GM21786 (cell line): Measurements from ENCODE around the gene PTPN1.

ENCODE experiments used
- ATAC-seq: cut with Tn5 transposase; IDR thresholded peaks from one replicate; pipeline ENCODE4 v1.9.1; 2021; ENCODE audit not compliant: unreplicated experiment

Gene PTPN1

DNA sequence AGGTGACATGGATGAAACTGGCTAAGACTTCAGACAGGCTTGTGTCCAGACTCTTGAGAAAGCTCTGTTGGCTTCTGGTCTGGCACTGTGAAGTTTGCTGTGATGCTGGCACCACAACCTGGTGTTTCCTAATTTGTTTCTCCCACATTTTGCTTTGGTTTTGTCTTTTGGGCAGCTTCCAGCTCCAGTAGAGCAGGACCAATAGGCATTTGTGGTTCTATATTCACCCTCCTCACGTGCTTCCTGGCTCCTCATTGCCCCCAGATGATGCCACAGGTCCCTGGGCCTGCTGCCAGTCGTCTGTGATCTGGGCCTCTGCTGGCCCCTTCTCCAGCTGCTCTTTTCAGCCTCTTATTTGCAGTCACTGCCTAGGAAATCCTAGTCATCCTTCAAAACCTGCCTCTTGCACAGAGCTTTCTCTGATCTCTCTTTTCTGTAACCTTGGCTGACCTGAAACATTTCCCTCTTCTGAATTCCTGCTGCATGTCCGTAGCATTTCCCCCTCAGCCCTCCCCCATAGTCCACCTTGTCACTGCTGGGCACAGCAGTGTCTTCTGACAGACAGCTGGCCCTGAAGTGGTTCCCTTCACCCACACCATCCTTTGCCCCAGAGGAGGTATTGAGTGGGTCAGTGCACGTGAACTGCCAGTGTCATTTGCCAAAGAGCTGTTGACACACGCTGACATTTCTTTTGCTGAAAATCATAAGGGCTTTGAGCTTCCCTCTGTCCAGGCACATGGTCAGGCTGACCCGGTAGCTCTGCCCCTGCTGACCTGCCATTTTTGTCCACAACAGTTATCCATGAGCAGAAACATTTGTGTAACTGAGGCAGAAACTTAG lies 63.0 kb downstream of the PTPN1 start:
- no peak for ATAC-seq

DNA sequence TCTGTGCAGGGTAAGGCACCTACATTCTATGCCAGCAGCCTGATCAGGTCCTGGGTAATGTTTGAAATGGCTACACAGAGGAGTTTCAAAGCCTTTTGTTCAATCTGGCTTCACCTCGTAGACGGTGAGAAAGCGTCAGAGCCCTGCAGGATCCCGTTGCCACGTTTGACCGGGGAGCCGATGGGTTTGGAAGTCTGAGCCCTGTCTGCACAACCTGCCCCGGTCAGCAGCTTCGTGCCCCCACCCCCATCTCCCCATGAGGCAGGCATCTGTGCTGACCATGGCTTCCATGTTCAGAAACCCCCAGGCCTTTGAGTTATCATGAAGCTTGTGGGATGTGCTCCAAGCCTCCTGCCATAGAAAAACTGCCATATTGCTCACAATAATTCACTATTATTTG lies 63.9 kb downstream of the PTPN1 start:
- ATAC-seq = no peak

DNA sequence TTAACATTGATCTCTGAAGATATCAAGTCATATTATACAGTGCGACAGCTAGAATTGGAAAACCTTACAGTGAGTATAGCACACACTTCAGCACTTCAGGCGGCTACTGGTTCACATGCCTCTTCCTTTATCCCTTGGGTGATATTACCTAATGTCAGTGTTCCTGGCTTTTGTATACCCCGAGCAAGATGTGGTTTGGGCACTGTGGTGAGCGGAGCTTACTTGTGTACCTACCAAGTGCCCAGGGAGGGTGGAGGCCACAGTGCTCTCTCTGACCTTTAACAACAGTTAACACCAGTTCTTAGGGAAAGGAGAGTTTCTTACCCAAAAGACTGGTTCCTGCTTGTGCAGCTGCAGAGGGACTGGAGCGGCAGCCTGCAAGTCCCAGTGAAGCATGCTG lies 64.4 kb downstream of the PTPN1 start:
- ATAC-seq = no peak

DNA sequence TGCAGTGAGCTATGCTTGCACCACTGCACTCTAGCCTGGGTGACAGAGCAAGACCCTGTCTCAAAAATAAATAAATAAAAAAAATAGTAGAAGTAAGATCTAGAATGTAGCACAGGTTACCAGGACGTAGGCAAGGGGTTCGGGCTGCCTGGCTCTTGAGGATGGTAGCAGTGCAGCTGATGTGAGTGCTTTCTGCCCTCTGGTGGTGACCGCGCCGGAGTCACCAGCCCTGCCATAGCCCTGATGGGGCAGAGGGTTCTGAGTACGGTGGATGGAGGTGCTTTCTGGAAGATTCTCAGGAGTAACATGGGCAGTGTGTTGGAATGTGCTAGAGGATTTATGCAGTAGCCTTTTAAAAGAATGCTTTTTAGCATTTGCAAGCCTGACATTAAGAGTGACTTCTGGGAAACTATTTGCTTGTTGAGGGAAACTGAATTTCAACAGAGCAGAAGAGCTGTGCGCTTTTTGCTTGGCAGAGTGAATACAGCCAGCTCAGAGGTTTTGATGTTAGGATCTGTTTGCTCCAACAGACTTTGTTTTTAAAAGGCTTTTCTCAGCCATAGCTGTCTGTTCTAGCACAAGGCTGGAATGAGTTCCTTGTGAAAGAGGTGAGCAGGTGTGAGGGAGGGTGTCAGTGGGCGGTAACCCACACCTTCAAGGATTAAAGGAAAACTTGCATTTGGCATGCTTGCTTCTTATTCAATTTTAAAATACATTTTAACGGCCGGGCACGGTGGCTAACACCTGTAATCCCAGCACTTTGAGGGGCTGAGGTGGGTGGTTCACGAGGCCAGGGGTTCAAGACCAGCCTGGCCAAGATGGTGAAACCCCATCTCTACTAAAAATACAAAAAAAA lies 65.9 kb downstream of the PTPN1 start:
- ATAC-seq = no peak

DNA sequence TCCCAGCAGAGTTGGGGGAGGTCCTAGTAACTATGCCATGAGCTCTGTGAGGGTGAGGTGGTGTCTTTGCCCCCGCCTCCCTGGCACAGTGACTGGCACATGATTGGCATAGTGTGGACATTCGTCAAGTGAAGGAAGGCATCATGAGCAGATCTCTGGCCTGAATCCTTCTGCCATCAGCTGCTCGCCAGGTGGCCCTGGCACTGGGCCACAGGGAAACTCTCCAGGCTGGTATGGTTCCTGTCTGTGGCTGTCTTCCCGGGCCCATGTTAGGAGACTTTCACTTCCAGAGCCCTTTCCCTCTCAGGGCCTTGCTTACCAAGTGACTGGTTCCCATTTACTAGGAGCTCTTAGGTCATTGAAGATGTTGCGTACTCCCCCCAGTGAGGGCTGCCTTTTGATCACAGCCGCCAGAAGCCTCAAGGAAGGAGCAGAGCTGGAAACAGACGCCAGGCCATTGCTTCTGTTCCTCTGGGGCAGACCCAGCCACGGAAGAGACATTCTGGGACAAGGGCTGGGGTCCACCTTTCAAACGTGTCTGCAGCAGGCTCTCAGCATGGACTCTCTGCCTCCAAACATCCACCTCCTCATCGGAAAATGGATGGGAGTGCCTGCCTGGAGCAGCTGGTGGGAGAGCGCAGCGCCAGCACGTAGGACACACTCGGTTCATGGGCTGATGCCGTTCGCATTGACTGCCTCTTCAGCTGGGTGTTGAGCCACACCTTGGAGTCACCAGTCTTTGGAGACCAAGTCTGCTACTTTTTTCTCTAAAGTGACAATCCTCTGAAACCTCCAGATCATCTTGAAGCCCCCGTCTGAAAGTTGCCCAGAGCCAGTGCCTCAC lies 67.2 kb downstream of the PTPN1 start:
- ATAC-seq = no peak

DNA sequence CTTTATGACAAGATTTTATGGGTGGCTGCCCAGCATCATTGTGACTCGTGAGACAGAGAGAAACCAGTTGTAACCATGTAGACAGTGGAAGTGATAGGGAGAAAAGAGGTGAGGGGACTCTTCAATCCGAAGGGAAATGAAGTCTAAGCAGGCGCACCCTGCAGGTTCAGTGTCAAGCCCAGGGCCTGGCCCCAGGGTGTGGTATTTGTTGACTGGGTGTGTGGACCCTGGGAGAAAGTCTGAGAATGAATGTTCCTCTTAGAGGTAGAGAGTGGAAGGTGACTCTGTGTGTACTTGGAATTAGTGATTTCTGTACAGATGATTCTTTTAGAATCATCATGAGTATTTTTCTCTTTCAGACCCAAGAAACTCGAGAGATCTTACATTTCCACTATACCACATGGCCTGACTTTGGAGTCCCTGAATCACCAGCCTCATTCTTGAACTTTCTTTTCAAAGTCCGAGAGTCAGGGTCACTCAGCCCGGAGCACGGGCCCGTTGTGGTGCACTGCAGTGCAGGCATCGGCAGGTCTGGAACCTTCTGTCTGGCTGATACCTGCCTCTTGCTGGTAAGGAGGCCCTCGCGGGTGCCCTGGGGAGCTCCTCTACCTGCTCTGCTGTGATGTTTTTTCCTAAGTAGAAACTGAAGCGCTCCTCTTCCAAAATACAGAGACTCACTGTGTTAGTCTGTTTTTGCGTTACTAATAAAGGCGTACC lies 68.0 kb downstream of the PTPN1 start:
- ATAC-seq = no peak

DNA sequence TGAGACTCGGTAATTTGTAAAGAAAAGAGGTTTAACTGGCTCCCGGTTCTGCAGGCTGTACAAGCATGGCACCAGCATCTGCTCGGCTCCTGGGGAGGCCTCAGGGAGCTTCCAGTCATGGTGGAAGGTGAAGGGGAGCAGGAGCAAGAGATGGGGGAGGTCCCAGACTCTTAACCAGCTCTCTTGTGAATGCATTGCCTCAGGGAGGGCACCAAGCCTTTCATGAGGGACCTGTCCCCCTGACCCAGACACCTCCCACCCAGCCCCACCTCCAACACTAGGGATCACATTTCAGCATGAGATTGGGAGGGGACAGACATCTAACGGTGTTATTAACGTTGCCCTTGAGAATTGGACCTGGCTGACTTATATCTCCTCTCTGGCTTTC lies 68.6 kb downstream of the PTPN1 start:
- no peak for ATAC-seq

DNA sequence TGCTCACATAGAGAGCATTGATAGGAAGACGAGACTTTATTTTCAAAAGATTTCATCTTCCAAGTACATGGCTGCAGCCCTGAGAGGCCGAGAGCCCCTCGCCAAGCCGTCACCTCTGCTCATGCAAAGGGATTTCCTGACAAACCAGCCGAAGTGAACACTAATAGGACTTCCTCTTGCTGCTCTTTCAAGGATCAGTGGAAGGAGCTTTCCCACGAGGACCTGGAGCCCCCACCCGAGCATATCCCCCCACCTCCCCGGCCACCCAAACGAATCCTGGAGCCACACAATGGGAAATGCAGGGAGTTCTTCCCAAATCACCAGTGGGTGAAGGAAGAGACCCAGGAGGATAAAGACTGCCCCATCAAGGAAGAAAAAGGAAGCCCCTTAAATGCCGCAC lies 69.3 kb downstream of the PTPN1 start:
- no peak for ATAC-seq

DNA sequence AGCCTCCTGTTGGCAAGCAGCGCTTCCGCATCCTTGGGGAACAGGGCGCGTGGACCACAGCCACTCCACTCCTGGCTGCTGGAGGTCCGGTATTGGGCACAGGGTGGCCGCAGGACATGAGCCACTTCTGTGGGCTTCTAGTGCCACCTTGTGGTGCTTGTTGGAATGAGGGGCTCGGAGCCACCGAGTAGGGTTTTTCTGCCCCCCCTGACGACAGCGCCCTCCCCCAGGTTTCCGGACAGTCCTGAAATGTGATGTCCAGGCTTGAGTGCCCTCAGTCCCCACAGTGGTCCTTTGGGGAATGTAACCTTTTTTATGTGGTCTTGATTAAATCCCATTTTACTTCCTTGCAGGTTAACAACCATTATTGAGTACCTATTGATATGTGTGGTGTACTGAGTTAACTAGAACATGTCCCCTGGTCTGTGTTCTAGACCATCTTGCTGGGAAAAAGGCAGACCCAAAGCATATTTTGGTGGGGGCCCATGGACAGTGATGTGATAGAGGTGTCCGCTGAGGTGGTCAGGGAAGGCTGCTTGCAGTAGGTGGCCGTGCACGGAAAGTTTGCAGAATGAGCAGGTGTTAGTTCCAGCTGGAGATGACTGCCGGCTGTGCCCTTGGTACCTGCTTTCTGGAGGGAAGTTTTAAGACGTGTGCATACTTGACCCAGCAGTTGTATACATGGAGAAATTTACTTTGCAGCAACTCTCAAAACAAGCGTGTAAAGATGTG lies 70.0 kb downstream of the PTPN1 start:
- ATAC-seq = no peak

DNA sequence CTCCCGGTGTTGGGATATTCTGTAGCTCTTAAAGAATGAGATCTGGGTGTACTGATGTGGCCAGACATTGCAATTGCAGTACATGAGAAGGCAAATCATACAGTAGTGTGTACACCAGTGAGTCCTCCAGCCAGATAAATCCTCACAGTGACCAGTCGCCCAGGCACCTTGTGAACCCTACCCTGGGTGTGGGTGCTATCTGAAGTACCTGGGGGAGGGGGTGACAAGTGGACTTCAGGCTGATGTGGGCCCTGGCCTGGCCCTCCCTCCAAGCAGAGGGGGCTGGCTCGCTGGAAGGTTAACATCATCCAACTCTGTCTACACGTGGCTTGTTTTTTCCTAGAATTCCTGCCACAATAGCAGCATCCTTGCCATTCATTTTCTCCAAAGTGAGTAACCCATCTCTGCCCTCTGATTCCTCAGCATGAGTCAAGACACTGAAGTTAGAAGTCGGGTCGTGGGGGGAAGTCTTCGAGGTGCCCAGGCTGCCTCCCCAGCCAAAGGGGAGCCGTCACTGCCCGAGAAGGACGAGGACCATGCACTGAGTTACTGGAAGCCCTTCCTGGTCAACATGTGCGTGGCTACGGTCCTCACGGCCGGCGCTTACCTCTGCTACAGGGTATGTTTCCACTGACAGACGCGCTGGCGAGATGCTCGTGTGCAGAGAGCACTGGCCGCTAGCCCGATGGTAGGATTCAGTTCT lies 70.8 kb downstream of the PTPN1 start:
- ATAC-seq = no peak

DNA sequence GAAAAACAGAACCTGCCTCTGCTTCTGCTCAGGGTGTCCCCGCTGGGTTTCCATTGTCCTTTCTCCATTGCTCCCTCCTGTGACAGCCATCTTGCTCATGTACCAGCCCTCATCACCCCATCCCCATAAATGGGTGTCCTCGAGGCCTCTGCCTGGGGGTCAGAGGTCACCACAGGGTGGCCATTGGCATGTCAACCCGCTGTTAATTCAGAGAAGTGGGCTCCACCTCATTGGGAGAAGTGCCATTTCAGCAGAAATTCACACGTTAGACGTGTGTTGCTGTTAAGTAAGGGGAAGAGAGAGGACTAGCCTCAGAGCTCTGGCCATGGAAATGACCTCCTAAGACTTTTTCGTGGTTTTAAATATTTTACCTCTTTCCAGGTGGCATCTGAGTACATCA lies 71.9 kb downstream of the PTPN1 start:
- no peak for ATAC-seq

DNA sequence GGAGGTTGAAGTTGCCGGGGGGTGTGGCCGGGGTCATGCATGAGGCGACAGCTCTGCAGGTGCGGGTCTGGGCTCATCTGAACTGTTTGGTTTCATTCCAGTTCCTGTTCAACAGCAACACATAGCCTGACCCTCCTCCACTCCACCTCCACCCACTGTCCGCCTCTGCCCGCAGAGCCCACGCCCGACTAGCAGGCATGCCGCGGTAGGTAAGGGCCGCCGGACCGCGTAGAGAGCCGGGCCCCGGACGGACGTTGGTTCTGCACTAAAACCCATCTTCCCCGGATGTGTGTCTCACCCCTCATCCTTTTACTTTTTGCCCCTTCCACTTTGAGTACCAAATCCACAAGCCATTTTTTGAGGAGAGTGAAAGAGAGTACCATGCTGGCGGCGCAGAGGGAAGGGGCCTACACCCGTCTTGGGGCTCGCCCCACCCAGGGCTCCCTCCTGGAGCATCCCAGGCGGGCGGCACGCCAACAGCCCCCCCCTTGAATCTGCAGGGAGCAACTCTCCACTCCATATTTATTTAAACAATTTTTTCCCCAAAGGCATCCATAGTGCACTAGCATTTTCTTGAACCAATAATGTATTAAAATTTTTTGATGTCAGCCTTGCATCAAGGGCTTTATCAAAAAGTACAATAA lies 72.5 kb downstream of the PTPN1 start:
- ATAC-seq = no peak

DNA sequence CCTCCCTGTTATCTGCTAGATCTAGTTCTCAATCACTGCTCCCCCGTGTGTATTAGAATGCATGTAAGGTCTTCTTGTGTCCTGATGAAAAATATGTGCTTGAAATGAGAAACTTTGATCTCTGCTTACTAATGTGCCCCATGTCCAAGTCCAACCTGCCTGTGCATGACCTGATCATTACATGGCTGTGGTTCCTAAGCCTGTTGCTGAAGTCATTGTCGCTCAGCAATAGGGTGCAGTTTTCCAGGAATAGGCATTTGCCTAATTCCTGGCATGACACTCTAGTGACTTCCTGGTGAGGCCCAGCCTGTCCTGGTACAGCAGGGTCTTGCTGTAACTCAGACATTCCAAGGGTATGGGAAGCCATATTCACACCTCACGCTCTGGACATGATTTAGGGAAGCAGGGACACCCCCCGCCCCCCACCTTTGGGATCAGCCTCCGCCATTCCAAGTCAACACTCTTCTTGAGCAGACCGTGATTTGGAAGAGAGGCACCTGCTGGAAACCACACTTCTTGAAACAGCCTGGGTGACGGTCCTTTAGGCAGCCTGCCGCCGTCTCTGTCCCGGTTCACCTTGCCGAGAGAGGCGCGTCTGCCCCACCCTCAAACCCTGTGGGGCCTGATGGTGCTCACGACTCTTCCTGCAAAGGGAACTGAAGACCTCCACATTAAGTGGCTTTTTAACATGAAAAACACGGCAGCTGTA lies 73.4 kb downstream of the PTPN1 start:
- ATAC-seq = no peak

DNA sequence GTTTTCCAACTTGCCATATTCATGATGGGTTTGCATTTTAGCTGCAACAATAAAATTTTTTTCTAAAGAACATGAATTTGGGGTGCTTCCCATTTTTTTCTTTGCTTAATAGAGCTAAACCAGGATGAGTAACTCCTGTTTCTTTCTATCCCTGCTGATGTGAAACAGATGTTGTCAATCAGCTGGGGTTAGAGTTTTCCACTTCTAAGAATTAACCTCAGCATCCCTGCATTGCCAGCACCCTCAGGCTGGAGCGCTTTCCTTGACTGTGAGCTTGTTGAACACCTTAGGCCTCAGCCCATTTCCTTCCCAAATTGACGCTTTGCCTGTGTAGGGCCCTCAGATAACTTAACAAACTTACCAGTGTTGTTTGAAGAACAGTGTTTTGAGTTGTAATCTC lies 74.5 kb downstream of the PTPN1 start:
- ATAC-seq = no peak

DNA sequence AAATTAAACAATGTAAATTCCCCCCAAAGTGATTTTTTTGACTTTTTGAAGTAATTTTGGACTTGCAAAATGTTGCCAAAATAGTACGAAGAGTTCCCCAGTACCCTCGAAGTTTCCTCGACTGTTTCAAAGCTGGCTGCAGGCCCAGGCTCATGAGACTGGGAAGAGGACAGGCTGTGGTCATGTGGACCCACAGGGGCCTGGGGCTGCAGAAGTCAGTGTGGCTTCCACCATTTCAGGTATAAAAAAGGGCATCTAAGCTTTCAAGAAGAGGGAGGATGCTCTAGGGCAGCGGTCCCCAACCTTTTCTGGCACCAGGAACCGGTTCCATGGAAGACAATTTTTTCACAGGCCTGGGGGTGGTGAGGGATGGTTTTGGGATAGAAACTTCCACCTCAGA lies 75.0 kb downstream of the PTPN1 start:
- ATAC-seq = no peak

DNA sequence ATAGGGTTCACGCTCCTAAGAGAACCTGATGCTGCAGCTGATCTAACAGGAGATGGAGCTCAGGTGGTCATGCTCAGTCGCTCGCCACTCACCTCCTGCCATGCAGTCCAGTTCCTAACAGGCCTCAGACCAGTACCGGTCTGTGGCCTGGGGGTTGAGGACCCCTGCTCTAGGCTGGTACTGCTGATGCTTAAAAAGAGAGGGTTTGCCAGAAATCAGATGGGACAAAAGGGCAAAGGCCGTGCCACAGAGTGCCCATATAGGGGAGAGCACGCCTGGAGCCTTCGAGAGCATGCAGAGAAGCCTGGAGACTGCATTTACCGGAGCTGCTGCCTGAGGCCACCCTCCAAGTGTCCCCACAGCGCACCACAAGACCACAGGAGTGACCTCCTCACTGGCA lies 75.5 kb downstream of the PTPN1 start:
- no peak for ATAC-seq

DNA sequence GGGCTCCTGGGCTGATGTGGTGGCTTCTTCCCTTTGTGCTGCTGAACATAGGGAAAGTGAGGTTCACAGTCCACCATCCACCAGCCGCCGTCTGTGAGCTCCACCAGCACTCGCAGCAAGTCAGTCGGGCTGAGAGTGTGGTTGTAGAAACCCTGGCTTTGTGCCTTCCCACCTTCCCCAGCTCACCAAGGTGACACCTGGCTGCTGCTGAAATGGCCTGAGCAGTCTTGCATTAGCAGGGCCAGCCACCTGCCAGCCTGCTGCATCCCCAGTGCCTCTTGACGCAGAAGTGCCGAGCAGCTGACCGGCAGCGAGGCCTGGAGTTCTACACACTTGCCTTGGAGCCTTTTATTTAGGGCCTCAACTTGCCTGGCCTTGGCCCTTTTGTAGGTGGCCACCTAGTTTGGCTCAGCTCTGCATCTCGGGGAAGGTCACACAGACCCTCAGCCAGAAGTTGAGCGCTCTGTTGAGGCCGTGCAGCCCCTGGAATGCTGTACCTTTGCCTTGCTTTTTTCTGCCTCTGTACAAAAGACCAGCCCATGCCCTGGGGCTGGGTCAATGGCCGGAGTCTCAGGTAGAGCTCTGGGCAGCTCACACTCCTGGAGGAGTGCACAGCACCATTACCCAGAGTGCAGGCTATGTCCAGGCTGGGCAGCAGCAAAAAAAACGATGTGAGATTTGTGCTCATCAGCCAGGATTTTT lies 76.5 kb downstream of the PTPN1 start:
- ATAC-seq = no peak
